Loucy (cell line): ENCODE measurements around the gene GLB1L.
A peak's percentile ranks its signal among the peaks of the same experiment; 100 is the strongest.

Experiments used
- EZH2phosphoT487 ChIP-seq: fragments of 200-600 bp; IDR thresholded peaks from 2 replicates; pipeline ENCODE4 v1.6.1; 2018; ENCODE audit warnings: antibody characterized with exemption, mild to moderate bottlenecking, moderate library complexity, borderline replicate concordance
- TF ChIP-seq, protein P1 (sequence below): fragments of 200-600 bp; sonication (generic); conservative IDR thresholded peaks from 2 replicates; pipeline ENCODE4 v1.5.1; 2014; ENCODE audit warnings: mild to moderate bottlenecking, antibody characterized with exemption, low read length

DNA sequence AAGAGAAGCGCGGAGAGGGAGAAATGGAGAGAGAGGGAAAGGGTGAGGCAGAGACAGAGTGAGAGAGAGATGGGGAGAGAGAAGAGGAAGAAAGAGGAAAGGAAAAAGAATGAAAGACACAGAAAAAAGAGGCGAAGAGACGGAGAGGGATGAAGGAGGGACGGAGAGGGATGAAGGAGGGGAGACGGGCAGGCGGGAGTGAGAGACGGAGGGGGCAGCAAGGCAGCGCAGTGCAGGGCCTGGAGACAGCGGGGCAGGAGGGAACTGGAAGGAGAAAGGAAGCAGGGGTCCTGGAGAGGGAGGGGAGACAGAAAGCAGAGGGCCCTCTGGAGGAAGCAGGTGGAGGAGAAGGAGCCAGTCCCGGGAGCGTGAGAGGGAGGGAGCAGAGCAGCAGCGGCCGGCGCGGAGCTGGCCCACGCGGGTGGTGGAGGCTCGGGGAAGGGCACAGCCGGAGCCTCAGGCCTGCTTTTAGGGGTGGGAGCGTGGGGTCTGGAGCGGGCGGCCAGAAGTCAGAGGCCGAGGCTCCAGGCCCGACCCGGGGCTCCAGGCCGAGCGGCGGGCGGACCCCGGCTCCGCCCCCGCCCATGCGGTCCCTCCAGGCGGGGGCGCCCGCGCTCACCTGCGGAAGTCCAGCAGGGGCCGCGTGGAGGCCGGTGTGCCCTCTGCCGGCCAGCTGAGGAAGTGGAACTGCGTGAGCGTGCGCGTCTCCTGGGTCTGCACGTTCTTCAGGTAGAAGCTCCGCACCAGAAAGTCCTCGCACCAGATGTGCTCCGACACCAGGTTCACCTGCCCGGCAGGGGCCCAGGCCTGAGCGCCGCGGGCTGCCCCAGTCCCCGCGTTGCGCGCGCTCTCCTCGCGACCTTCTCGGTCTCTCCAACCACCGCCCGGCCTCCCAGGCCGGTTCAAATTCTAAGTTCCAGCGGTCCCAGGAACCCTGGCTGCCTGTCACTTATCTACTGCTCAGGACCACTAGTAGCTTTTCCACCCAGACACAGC lies 49.4 kb upstream of the GLB1L start:
- TF ChIP-seq, protein P1, sequence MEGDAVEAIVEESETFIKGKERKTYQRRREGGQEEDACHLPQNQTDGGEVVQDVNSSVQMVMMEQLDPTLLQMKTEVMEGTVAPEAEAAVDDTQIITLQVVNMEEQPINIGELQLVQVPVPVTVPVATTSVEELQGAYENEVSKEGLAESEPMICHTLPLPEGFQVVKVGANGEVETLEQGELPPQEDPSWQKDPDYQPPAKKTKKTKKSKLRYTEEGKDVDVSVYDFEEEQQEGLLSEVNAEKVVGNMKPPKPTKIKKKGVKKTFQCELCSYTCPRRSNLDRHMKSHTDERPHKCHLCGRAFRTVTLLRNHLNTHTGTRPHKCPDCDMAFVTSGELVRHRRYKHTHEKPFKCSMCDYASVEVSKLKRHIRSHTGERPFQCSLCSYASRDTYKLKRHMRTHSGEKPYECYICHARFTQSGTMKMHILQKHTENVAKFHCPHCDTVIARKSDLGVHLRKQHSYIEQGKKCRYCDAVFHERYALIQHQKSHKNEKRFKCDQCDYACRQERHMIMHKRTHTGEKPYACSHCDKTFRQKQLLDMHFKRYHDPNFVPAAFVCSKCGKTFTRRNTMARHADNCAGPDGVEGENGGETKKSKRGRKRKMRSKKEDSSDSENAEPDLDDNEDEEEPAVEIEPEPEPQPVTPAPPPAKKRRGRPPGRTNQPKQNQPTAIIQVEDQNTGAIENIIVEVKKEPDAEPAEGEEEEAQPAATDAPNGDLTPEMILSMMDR, result peak; percentile 92
- TF ChIP-seq EZH2phosphoT487, result no peak
